Gastrocnemius medialis (tissue), 4 donors: ENCODE data around the gene SENP1.

Experiments
- CTCF ChIP-seq, 5 experiments: fragments of 450-650 bp in 3 of 5; fragments of 200-600 bp in 2 of 5; sonication (generic) in 2 of 5; IDR thresholded peaks in 4 of 5; conservative IDR thresholded peaks in 1 of 5; 1 replicate in 4 of 5; 2 replicates in 1 of 5; pipeline ENCODE4 v1.5.1; 2016 to 2019; ENCODE audit warnings: antibody characterized with exemption in 5 of 5, mild to moderate bottlenecking in 3 of 5, moderate library complexity in 3 of 5
- POLR2A ChIP-seq, 2 donors: fragments of 450-650 bp; IDR thresholded peaks; one replicate each; pipeline ENCODE4 v1.6.1; 2017; ENCODE audit warnings: antibody characterized with exemption in 2 of 2, mild to moderate bottlenecking in 2 of 2, moderate library complexity in 2 of 2

GRCh38 chr12:48025281-48025680 is 80.6 kb downstream of the SENP1 start:
- TF ChIP-seq CTCF (IDR thresholded peaks at IDR 0.05 in 4 of 5, conservative IDR thresholded peaks at IDR 0.05 in 1 of 5) (no peak), POLR2A (IDR thresholded peaks at IDR 0.05) (no peak)
